D341Med (cell line): ENCODE results near the gene NF1.
A peak's percentile ranks its signal among the peaks of the same experiment; 100 is the strongest.
"Not testable (repeated sequence)": the region's sequence is repeated elsewhere in the genome, so short reads cannot be mapped to it uniquely, and the experiment has no call there.

Experiments used
- DNase-seq: peaks from one replicate; pipeline ENCODE4 v3.0.0; 2012; ENCODE audit warnings: low spot score

The NF1 gene

GRCh38 chr17:31329221-31329620 is 234.4 kb downstream of the NF1 start:
- no peak for DNase-seq

GRCh38 chr17:31339906-31340661 is 245.3 kb downstream of the NF1 start:
- DNase-seq, result no peak

- not testable (repeated sequence) for DNase-seq
Observed at GRCh38 chr17:31345191-31345747, 250.5 kb downstream of the NF1 start.

GRCh38 chr17:31349454-31349853 is 254.7 kb downstream of the NF1 start:
- no peak for DNase-seq

- DNase-seq, result no peak
Observed at GRCh38 chr17:31355935-31356334, 261.2 kb downstream of the NF1 start.

- no peak for DNase-seq
Observed at GRCh38 chr17:31357091-31357490, 262.3 kb downstream of the NF1 start.

- no peak for DNase-seq
Observed at GRCh38 chr17:31357839-31358394, 263.1 kb downstream of the NF1 start.

GRCh38 chr17:31364012-31364411 is 269.2 kb downstream of the NF1 start:
- DNase-seq, result no peak

GRCh38 chr17:31366088-31366487 is 271.3 kb downstream of the NF1 start:
- no peak for DNase-seq

- DNase-seq, result no peak
Observed at GRCh38 chr17:31369266-31369665, 274.5 kb downstream of the NF1 start.

- no peak for DNase-seq
Observed at GRCh38 chr17:31371511-31372097, 276.8 kb downstream of the NF1 start.

GRCh38 chr17:31373150-31374093 is 278.6 kb downstream of the NF1 start:
- DNase-seq, result peak; percentile 67

GRCh38 chr17:31374094-31374447 is 279.3 kb downstream of the NF1 start:
- DNase-seq, result no peak

GRCh38 chr17:31374503-31374902 is 279.7 kb downstream of the NF1 start:
- no peak for DNase-seq

- DNase-seq, result no peak
Observed at GRCh38 chr17:31378638-31379037, 283.9 kb downstream of the NF1 start.

GRCh38 chr17:31379597-31380205 is 284.9 kb downstream of the NF1 start:
- DNase-seq, result no peak

GRCh38 chr17:31381165-31381668 is 286.4 kb downstream of the NF1 start:
- no peak for DNase-seq

GRCh38 chr17:31382668-31383275 is 288.0 kb downstream of the NF1 start:
- not testable (repeated sequence) for DNase-seq

- DNase-seq, result not testable (repeated sequence)
Observed at GRCh38 chr17:31383488-31383887, 288.7 kb downstream of the NF1 start.

GRCh38 chr17:31385428-31386285 is 290.9 kb downstream of the NF1 start:
- DNase-seq, result no peak
